ENCODE data around the gene RNASEH2A. TPM values are rescaled to one million over a fixed set of nuclear protein-coding genes. Genes with fewer than 3 reads are reported as not detected.

The RNASEH2A gene
- polyA plus RNA-seq, 1 donor from 2014 or later, result 28.2 TPM

DNA sequence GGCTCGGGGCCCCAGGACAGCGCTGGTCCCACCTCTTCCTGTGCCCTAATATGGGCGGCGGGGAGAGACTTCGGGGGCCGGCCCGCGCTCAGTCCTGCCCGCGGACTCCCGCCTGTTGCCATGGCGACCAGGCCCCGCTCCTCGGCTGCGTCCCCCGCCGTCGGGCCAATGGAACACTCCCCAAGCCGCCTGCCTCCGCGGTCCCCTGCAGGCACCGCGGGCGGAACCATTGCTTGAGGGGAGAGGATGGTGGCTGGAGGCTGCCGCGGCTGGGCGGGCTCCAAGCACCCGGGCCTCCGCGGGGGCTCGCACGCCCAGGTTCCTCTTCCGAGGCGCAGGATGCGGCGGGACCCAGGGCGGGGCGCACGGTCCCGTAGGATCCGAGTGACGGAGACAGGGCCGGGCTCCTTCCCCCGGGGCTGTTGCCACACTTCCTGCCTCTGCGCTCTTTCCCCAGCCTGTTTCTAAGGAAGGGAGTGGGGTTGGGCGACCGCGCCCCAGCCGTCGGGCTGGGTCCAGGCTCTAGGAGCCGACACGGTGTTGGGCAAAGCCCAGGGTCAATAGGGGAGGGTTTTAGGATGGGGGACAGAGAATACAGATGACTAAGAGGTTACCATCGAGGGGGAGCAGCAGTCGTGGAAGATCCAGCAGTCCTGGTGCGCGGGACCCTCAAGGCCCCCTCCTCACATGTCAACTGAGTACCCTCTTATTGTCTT is 16.3 kb upstream of the RNASEH2A start:
- H2AFZ ChIP-seq (ENCODE audit: low read depth, low read length), result no peak overlapping the region
- H3F3A ChIP-seq (ENCODE audit: insufficient read depth, low read length, poor library complexity, severe bottlenecking), result no peaks in the 10 kb centered on the region
- no peaks in the 10 kb centered on the region for H4K20me1 ChIP-seq (ENCODE audit: insufficient read depth)
- peak overlapping the region; percentile 82 for H3K9ac ChIP-seq (ENCODE audit: low read length)
- TF ChIP-seq, protein P1, sequence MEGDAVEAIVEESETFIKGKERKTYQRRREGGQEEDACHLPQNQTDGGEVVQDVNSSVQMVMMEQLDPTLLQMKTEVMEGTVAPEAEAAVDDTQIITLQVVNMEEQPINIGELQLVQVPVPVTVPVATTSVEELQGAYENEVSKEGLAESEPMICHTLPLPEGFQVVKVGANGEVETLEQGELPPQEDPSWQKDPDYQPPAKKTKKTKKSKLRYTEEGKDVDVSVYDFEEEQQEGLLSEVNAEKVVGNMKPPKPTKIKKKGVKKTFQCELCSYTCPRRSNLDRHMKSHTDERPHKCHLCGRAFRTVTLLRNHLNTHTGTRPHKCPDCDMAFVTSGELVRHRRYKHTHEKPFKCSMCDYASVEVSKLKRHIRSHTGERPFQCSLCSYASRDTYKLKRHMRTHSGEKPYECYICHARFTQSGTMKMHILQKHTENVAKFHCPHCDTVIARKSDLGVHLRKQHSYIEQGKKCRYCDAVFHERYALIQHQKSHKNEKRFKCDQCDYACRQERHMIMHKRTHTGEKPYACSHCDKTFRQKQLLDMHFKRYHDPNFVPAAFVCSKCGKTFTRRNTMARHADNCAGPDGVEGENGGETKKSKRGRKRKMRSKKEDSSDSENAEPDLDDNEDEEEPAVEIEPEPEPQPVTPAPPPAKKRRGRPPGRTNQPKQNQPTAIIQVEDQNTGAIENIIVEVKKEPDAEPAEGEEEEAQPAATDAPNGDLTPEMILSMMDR (IDR thresholded peaks at IDR 0.05; ENCODE audit: poor library complexity, severe bottlenecking), result no peak
- TF ChIP-seq POLR2AphosphoS5 (IDR thresholded peaks at IDR 0.05), result peak; percentile 42
- no peaks in the 10 kb centered on the region for H3K36me3 ChIP-seq (ENCODE audit: insufficient read depth, low read length)
- peaks cover 29% of the 10 kb centered on the region for H3K27me3 ChIP-seq (ENCODE audit: insufficient read depth, low read depth, low read length)
- H3K4me2 ChIP-seq (ENCODE audit: low read length), result peak overlapping the region; percentile 19
- peak overlapping the region; percentile 87 for H3K4me3 ChIP-seq (ENCODE audit: low read length)
- no peaks in the 10 kb centered on the region for H3K79me2 ChIP-seq (replicated peaks; ENCODE audit: insufficient read depth, low read length)
- no peaks in the 10 kb centered on the region for H3K9me2 ChIP-seq (ENCODE audit: insufficient read depth, low read length)
- H3K9me3 ChIP-seq (ENCODE audit: low read length), result no peaks in the 10 kb centered on the region
- peak overlapping the region; percentile 33 for H3K27ac ChIP-seq (ENCODE audit: low read length)

DNA sequence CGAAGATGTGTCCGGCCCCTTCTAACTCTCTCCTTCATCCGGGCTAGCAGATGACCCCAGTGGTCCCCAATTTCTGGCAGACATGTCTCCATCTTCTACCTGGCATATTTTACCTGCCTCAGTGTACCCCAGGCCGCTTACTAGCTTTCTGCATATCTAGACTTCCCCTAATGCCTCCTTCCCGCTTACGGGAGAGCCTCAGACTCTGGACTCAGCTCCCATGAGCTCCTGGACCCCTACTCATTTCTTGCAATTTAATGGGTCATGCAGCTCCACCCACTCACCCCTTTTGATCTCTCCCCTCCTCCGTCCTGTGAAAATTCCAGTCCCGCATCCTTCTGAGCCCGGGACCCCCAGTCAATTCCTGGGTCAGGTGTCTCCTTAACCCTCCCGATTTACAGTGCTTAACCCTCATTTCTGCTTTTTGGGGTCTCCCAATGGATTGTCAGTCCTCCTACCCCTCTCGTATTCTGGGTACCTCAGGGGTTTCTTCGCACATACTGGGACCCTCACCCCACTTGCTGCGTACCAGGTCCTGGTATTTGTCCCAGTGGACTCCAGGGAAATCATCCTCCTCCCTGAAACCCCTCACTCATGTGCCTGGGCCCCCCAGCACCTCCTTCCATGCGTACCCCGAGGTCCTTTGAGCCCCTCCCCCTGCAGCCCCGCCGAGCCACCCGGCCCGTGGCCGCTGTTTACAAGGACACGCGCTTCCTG is 15.6 kb upstream of the RNASEH2A start:
- Histone ChIP-seq H3K4me3 (ENCODE audit: low read length) (peak overlapping the region; percentile 87), H3K79me2 (replicated peaks; ENCODE audit: insufficient read depth, low read length) (no peaks in the 10 kb centered on the region), H3K36me3 (ENCODE audit: insufficient read depth, low read length) (no peaks in the 10 kb centered on the region), H4K20me1 (ENCODE audit: insufficient read depth) (no peaks in the 10 kb centered on the region), H3K27ac (ENCODE audit: low read length) (peak overlapping the region; percentile 33), H3F3A (ENCODE audit: insufficient read depth, low read length, poor library complexity, severe bottlenecking) (no peaks in the 10 kb centered on the region), H3K4me2 (ENCODE audit: low read length) (peak overlapping the region; percentile 48), H3K9ac (ENCODE audit: low read length) (peak overlapping the region; percentile 82), H3K9me2 (ENCODE audit: insufficient read depth, low read length) (no peaks in the 10 kb centered on the region), H3K27me3 (ENCODE audit: insufficient read depth, low read depth, low read length) (peaks cover 29% of the 10 kb centered on the region), H2AFZ (ENCODE audit: low read depth, low read length) (no peak overlapping the region), H3K9me3 (ENCODE audit: low read length) (no peaks in the 10 kb centered on the region)
- TF ChIP-seq, protein P1 (IDR thresholded peaks at IDR 0.05; ENCODE audit: poor library complexity, severe bottlenecking), result no peak
- TF ChIP-seq EP300 (conservative IDR thresholded peaks at IDR 0.05; ENCODE audit: poor library complexity, severe bottlenecking) (no peak), TAF1 (IDR thresholded peaks at IDR 0.05; ENCODE audit: low read depth) (no peak), POLR2AphosphoS5 (IDR thresholded peaks at IDR 0.05) (no peak), RAD21 (conservative IDR thresholded peaks at IDR 0.05) (no peak), EZH2 (IDR thresholded peaks at IDR 0.05; ENCODE audit: borderline replicate concordance, insufficient read depth, low read length, poor library complexity, severe bottlenecking) (no peak), MXI1 (conservative IDR thresholded peaks at IDR 0.05; ENCODE audit: poor library complexity, severe bottlenecking) (no peak), SMC3 (conservative IDR thresholded peaks at IDR 0.05; ENCODE audit: poor library complexity) (no peak)
- TF ChIP-seq, protein P2, sequence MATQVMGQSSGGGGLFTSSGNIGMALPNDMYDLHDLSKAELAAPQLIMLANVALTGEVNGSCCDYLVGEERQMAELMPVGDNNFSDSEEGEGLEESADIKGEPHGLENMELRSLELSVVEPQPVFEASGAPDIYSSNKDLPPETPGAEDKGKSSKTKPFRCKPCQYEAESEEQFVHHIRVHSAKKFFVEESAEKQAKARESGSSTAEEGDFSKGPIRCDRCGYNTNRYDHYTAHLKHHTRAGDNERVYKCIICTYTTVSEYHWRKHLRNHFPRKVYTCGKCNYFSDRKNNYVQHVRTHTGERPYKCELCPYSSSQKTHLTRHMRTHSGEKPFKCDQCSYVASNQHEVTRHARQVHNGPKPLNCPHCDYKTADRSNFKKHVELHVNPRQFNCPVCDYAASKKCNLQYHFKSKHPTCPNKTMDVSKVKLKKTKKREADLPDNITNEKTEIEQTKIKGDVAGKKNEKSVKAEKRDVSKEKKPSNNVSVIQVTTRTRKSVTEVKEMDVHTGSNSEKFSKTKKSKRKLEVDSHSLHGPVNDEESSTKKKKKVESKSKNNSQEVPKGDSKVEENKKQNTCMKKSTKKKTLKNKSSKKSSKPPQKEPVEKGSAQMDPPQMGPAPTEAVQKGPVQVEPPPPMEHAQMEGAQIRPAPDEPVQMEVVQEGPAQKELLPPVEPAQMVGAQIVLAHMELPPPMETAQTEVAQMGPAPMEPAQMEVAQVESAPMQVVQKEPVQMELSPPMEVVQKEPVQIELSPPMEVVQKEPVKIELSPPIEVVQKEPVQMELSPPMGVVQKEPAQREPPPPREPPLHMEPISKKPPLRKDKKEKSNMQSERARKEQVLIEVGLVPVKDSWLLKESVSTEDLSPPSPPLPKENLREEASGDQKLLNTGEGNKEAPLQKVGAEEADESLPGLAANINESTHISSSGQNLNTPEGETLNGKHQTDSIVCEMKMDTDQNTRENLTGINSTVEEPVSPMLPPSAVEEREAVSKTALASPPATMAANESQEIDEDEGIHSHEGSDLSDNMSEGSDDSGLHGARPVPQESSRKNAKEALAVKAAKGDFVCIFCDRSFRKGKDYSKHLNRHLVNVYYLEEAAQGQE (IDR thresholded peaks at IDR 0.05; ENCODE audit: borderline replicate concordance), result no peak

Data from neural cell (in vitro differentiated cells).